ENCODE data around the gene NACC2. TPM values are rescaled to one million over a fixed set of nuclear protein-coding genes. Genes with fewer than 3 reads are reported as not detected.

NACC2 gene
- total RNA-seq, 1 donor from 2014 or later, result 62.0 TPM

- DNase-seq (ENCODE audit: low read depth), result no peak
These were observed 34.1 kb upstream of the NACC2 start for GRCh38 chr9:136129176-136129575.

GRCh38 chr9:136128436-136128835 lies 33.3 kb upstream of the NACC2 start:
- no peak for DNase-seq (ENCODE audit: low read depth)

- no peak for DNase-seq (ENCODE audit: low read depth)
These were observed 32.2 kb upstream of the NACC2 start for GRCh38 chr9:136127313-136127712.

GRCh38 chr9:136124976-136125692 lies 30.0 kb upstream of the NACC2 start:
- DNase-seq (ENCODE audit: low read depth), result no peak

GRCh38 chr9:136122425-136123383 lies 27.6 kb upstream of the NACC2 start:
- DNase-seq (ENCODE audit: low read depth), result no peak

- DNase-seq (ENCODE audit: low read depth), result no peak
These were observed 26.7 kb upstream of the NACC2 start for GRCh38 chr9:136121801-136122200.

GRCh38 chr9:136120438-136120844 lies 25.4 kb upstream of the NACC2 start:
- DNase-seq (ENCODE audit: low read depth), result no peak

- no peak for DNase-seq (ENCODE audit: low read depth)
These were observed 24.8 kb upstream of the NACC2 start for GRCh38 chr9:136119883-136120393.

- DNase-seq (ENCODE audit: low read depth), result peak; percentile 16
These were observed 24.2 kb upstream of the NACC2 start for GRCh38 chr9:136119061-136119882.

- peak; percentile 82 for DNase-seq (ENCODE audit: low read depth)
These were observed 23.4 kb upstream of the NACC2 start, which contains the start of gene TMEM250 for GRCh38 chr9:136118320-136119060. TSS of gene TMEM250 (minus strand) at chr9:136118875. CDS start at chr9:136116900, 1,975 bp downstream.

GRCh38 chr9:136117916-136118319 lies 22.8 kb upstream of the NACC2 start:
- no peak for DNase-seq (ENCODE audit: low read depth)

GRCh38 chr9:136117291-136117915 lies 22.3 kb upstream of the NACC2 start:
- DNase-seq (ENCODE audit: low read depth), result no peak

GRCh38 chr9:136116360-136117098 lies 21.4 kb upstream of the NACC2 start:
- no peak for DNase-seq (ENCODE audit: low read depth)

- DNase-seq (ENCODE audit: low read depth), result no peak
These were observed 20.7 kb upstream of the NACC2 start for GRCh38 chr9:136115641-136116359.

- no peak for DNase-seq (ENCODE audit: low read depth)
These were observed 20.1 kb upstream of the NACC2 start for GRCh38 chr9:136115206-136115605.

GRCh38 chr9:136114610-136115009 lies 19.5 kb upstream of the NACC2 start:
- no peak for DNase-seq (ENCODE audit: low read depth)

GRCh38 chr9:136112541-136112940 lies 17.5 kb upstream of the NACC2 start:
- no peak for DNase-seq (ENCODE audit: low read depth)

GRCh38 chr9:136111910-136112309 lies 16.8 kb upstream of the NACC2 start:
- no peak for DNase-seq (ENCODE audit: low read depth)

GRCh38 chr9:136111190-136111589 lies 16.1 kb upstream of the NACC2 start:
- DNase-seq (ENCODE audit: low read depth), result no peak

Data from renal cortical epithelial cell (primary cell).